RKO (cell line): ENCODE measurements around the gene ADGRB3.
"Not testable (repeated sequence)": the region's sequence is repeated elsewhere in the genome, so short reads cannot be mapped to it uniquely, and the experiment has no call there.

Source experiments
- DNase-seq: peaks from one replicate; pipeline ENCODE4 v3.0.0-alpha.2; 2016; ENCODE audit warnings: low spot score

ADGRB3 gene

DNA sequence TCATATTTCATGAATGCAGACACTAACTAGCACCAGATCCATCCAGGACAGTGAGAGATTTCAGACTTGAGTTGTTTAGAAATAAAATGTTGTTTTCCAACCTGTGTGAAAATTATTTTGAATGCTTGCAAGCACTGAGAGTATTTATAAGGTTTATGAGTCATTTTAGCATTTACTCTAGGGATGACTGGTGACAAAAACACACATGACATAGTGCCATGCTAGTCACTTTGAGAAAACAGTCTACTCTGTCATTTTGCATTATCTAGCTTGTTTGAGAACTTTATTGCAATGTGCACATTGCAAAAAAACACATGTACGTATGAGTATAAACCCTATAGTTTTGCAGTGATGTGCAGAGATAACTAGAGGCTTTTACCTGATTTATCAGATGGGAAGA, 705.1 kb downstream of the ADGRB3 start:
- no peak for DNase-seq

DNA sequence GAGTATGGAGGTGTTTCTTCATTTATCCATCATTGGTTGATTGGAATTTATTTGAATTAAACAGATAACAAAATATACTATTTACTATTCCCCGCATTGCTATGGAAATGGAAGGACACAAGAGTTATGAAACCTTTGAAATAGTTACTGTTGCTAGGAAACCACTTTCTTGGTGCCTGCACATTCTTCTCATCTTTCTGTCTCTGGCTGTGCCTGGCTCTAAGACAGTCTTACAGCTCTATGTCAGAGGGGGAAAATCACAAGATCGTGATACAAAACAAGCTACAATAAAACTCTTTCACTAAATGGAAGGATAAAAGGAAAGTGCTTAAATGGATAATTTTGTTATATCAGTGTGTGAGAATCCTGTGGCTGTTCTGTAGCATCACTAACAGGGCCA, 708.8 kb downstream of the ADGRB3 start:
- DNase-seq, result no peak

DNA sequence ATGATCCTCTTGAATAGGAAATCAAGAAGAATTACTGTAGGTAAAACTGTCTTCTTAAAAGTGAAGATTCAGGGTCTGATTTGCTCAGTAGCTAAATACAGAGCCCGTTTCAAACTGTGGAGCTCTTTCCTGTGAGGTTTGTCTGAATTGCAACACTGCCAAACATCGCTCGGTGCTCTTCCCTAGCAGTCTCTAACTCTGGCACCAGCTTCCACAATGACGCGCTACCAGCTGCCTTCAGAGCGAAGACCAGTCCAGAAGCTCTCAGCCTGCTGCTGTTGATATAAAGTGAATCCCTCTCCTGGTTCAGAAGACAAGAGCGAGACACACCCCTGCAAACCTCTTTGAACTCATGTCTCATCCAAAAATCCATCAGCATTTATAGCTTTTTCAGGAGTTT, 714.7 kb downstream of the ADGRB3 start:
- DNase-seq, result no peak

DNA sequence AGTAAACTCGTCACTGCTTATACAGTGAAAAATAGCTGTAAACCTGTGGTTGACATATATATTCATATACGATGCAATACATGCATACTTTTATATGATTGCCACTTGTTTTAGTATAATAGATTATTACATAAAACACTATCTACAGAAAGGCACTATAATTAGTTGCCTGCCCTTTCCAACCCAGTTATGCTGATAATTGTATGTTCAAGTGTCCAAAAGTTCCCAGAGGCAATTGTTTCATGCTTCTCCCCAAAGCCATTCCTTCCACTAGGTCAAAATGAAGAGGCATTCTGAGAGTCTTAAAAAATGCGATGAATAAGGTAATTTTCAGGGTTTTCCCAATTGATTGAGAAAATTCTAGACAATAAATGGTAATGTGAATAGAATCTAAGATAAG, 727.1 kb downstream of the ADGRB3 start:
- DNase-seq, result no peak

DNA sequence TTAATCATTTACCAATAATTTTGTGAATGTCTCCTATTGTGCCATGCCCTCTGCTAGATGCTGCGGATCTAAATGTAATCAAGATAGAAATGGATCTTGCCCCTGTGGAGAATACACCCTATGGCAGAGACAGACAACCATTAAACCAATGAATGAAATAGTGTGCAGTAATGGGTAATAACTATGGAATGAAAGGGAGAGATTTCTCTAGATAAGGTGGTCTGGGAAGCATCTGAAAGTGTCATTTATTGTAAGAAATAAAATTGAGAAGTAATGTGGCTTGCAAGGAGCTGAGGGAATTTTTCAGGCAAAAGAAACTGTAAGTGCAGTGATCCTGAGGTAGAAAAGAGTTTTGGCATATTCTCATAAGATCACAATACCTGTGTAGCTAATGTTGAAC, 731.7 kb downstream of the ADGRB3 start:
- DNase-seq, result no peak

DNA sequence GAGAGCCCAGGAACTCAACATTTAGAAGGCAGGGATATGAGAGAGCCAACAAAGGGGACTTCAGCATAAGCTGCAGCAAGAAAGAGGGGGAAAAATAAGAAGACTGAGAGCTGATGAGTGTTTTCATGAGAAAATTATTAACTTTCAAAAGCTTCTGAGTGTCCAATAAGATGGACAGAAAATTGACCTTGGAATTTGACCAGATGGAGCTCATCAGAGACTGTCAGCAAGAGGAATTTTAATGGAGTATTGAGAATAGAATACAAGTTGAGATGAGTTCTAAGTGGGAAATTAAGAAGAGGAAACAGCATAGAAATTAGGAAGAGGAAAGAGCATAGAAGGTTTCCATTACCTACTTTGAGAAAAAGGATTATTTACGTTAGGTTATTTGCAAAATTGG, 733.5 kb downstream of the ADGRB3 start:
- no peak for DNase-seq

DNA sequence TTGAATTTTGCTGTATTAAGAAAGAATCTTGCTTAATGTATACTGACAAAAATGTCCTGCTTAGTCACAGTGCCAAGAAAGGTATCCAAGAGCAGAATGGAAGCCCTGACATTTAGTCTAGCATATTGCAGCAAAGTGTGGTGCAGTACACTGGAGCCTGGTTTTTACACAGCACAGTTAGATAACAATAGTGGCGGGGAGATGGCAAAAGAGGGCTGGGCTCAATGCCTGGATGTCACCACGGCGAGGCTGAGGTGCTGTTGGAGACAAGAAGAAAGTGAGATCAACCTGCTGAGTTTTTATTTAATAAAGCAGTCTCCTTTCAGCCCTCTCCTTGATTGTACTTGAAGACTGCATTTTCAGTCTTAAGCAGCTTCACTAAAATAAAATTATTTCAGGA, 735.7 kb downstream of the ADGRB3 start:
- no peak for DNase-seq

DNA sequence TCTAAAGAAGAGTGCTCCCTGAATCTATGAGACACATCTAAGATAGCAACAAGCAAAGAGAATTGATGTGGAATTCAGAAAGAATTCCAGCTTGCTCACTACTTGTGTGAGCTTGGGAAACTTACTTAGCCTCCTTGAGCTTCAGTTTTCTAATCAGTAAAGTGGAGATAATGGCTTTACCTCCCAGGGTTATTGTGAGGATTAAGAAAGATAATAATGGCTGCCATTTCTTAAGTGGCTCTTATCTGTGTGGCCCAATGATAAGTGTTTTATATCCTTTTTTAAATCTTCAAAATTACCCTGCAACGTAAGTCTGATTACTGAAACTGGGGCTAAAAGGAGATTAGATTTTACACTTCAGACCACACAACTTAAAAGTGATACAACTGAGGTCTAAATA, 743.2 kb downstream of the ADGRB3 start:
- DNase-seq, result no peak

DNA sequence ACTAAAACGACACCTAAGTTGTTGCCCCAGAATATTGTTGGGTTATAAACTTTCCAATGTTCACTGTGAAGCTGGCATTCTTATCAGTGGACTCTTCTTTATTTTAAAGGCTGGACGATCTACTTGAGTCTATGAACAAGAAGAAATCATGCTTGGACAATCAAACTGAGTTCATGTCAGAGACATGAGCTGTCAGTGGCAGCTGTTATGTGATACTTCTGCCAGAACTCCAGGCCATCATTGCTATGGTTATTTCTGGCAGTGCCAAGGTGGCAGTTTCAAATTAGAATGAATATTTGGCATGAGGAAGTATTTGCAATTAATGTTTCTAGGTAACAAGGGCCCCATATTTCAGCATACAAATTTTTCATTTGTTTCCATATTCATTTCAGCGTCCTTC, 744.4 kb downstream of the ADGRB3 start:
- no peak for DNase-seq

DNA sequence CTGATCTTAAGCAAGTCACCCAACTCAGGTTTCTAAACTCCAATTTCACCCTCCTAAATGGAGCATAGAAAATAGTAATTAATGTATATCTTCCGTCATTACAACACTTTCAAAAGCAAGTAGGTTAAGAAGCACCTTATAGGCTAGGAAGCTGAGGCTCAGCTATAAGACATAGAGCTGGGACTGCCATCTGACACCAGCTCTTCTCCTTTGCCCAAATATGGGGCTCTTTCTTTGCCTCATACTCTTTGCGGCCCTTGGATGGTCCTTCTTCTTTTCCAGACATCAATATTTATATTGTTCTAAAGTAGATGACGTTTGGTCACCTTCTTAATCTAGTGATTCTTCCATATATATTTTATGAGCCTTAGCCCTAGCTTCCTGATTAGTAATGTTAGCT, 748.5 kb downstream of the ADGRB3 start:
- no peak for DNase-seq

DNA sequence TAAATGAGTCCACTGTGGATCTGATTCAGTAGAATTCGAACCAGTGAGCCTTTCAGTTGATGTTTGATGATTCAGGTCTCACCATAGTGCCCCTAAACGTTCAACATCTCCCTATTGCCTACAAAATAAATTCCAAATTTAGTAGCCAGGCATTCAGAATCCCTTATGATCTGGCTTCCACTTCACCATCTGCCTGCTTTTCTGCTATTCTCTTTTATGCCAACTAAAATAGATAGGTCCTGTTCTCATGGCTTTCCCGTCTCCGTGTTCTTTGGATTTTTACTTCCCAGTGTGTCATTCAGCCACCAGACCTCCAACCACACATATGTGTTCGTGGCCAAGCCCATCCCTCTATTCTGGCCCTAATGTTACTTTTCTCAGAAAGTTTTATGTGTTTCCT, 751.3 kb downstream of the ADGRB3 start:
- DNase-seq, result no peak

DNA sequence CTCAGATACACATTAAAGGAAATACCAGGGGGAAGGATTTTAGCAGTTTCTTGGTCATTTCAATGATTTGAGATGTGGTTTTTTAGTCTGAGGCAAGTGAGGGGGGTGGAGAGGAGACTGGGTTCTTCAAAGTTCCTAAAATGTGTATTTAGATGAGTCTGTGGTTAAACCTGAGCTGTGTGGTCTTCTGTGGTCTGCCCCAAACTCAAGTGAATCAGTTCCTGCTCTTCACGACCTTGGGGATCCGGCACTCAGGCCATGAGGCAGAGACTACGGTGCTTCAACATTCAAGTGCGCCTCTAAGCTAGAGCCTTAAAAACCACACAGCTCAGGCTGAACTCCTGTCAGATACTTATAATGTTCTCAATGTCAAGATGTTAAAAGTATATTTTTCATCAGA, 755.0 kb downstream of the ADGRB3 start:
- DNase-seq, result no peak

DNA sequence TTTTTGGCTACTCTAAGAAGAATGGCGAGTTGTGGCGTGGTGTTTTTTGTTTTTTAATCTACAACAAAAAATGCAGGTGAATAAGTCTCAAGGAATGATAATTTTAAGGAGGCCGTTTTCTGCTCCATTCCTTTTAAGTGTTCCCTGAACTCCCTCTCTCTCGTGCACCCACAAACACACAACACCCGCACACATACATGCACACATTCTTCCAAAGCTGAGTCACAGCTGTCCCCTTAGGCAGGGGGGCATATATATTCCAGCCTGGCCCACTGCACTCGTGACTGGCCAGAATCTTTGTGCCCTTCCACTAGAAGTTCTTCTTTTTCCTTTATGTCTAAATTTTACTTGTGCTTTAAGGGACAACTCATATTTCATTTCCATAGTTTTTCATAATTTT, 756.0 kb downstream of the ADGRB3 start:
- no peak for DNase-seq

DNA sequence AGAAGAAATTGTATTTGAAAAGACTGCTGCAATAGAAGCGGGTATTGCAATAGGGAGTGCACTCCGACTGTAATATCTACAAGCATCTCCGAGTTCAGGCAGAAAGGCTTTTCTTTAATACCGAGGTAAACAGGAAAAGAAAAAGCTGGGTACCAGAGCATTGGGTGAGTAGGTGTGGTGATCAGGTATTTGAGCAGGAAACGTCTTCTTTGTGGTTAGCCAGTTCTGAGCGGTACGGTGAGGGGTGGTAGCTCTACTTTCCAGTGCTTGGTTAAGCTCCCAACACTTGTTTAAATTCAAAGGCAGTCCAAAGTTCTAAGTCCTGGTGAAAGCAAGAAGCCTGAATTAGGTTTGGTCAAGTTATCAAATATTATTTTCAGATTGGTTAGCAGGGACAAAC, 757.7 kb downstream of the ADGRB3 start:
- no peak for DNase-seq

DNA sequence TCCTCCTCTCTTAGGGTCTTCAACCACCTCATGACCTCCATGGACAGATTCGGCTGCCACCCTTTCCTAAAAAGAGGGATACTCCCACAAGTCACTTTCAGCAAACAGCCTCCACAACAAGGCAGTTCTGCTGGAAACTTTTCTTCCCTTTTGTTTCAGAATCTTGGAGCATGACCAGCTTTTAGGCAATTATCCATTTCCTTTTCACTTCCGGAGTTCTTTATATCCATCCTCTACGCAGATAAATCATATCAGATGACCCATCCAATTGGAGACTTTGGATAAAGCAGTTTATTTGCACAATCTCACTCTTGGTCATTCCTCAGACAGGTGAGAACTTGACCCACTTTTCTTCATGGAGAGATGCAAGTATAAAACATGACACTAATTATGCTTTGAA, 763.2 kb downstream of the ADGRB3 start:
- DNase-seq, result no peak

DNA sequence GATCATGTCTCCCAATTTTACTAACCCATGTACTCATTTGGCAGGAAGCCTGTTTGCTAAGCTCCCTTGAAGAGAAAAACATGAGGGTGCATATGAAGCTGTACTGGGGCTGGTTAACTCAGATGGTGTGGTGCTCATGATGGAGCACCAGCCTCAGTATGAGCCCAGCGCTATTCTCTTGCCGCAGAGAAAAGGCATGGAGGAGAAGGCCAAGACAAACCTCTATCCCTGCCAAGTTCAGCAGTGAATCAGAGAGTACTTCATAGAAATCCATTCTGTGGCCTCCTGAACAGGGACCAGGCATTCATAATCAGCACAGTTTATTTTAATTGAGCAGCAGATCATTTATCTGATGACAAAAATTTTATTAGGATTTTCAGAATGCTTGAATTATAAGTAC, 763.6 kb downstream of the ADGRB3 start:
- no peak for DNase-seq

DNA sequence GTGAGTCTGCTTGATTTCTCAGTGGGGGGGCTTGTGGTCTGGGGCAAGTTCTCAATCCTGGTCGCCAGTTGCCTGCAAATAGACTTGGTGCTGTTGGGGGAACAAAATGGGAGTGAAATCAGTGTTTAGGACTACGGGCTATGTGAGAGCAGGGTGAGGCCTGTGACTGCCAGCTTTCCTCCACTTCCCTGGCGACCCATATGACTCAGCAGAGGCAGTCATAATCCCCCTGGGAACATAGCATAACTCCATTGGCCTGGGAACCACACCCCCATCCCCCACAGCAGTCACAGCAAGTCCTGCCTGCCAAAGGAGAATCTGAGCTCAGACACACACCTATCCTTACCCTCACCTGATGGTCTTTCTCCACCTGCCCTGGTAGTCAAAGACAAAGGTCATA, 773.8 kb downstream of the ADGRB3 start:
- DNase-seq, result no peak

DNA sequence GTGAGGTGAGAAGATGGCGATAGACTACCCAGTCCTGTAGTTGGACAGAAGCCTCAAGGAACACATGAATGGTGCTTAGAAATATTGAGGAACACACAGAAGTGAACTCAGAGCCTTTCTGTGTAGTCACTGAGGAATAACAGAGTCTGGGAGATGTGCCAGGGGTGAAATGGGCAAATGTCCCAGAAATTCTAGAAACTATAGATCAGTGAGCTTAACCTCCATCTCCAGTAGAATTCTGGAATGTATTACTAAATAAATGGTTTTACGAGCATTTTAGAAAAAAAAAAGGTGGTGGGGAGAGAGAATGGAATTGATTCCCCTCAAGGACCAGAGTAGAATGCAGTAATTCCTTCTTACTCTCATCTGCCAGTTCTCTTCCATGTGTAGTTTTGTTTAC, 781.7 kb downstream of the ADGRB3 start:
- no peak for DNase-seq

DNA sequence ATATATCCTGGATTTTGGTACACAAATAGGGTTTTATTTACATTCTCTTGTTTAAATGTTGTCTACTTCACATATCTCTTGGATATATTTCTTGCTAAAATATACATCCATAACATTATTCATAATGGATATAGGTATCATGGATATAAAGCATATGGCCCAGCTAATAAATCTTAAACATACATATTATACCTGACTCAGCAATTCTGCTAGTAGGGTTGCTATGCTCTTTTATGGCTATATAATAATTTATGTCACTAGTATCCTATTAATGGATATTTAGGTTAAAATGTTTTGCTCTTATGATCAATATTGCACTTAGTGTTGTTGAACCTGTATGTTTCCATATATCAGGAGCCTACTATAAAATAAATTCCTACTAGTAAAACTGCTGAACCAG, 786.2 kb downstream of the ADGRB3 start:
- DNase-seq, result no peak

DNA sequence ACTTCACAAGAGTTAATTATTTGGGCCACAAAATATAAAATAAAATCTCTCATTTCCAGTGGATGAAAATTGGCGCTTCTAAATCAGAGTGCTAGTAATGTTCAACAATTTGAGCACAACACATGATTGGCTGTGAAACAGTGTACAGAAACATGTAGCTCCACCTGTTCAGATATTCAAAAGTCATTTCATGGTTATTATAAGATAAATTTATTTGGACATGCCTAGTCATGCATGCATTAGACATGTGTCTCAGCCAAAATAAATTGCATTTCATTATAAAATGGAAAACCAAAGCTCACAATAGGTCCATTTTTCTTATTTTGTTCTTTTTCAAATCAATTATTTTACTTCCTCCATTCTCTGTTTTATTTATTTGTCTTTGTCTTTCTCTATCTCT, 786.9 kb downstream of the ADGRB3 start:
- DNase-seq, result no peak

DNA sequence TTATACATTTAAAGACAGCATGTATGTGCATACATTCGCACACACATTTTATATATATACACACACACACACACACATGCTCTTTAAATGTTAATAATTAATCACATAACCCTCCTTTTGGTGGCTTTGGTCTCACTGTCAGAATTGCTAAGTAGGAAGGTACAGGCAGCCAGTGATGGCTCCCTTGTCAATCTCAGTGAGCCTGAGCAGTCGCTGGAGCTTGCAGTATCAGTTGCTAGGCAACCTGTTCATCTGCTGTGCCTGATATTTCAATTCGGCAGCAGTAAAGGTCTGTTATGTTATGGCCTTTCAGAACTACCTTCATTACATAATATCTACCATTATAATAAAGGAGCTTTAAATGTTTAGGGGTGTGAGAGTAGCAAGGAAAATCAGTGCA, 787.4 kb downstream of the ADGRB3 start:
- no peak for DNase-seq

DNA sequence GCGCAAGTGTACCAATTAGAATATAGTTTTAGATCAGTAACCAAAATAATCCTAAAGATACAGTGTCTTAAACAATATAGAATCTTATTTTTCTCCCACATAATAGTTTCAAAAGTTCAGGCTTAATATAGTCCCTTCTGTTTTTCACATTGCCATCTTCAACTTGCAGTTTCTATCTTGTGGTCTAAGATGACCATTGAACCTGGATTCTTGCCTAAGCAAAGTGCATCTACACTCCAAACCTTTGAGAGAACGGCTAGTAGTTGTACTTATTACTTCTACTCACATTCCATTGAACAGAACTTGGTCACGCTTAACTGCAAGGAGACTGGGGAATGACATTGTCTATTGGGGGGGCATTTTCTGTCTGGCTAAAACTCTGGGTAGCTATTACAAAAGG, 788.7 kb downstream of the ADGRB3 start:
- DNase-seq, result no peak

DNA sequence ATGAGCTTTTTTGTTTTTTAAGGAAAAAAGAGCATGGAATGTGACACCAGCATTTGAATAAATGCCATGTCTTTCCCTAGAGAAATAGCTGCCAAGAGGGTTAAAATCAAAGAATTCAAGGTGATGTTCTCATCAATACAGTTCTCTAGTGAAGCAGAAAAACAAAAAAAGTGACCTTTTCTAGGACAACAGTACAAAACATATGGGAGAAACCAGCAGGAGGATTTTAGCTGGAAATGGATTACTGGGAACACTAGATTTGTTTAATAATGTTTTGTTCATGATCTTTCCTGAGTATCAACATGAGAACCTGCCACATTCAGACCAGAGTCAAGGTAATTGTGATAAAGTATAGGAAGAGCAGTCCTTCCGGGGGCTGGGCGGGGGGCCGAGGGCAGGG, 789.5 kb downstream of the ADGRB3 start:
- no peak for DNase-seq

DNA sequence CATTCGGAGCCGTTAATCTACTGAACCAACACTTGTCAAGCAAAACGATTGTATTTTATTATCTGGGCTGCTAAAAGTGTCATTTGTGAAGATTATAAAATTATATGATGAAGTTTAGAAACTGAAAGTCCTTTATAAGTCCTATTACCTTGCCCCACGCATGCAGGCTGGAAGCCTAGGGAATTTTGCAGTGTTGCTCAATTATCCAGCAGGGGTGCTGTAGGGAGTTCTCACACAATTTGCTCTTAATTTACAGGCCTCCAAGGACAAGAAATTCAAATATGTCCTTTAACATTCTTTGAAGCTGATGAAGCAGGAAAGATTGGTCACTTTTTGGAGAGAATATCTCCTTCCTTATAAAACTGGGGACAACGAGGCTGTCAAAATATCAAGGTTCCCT, 792.8 kb downstream of the ADGRB3 start:
- no peak for DNase-seq

DNA sequence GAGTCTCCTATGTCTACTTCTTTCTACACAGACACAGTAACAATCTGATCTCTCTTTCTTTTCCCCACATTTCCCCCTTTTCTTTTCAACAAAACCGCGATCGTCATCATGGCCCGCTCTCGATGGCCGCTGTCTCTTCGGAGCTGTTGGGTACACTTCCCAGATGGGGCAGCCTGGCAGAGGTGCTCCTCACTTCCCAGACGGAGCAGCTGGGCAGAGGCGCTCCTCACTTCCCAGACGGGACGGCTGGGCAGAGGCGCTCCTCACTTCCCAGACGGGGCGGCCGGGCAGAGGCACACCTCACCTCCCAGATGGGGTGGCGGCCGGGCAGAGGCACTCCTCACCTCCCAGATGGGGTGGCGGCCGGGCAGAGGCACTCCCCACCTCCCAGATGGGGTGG, 797.1 kb downstream of the ADGRB3 start:
- not testable (repeated sequence) for DNase-seq
